ENCODE measurements around the gene TBXAS1. TPM values are rescaled to one million over a fixed set of nuclear protein-coding genes. Genes with fewer than 3 reads are reported as not detected.
"Not testable (repeated sequence)": the region's sequence is repeated elsewhere in the genome, so short reads cannot be mapped to it uniquely, and the experiment has no call there.

TBXAS1 gene
- total and polyA plus RNA-seq, 2 experiments from 2014 or later = 1.3 TPM; not detected in 1

DNA sequence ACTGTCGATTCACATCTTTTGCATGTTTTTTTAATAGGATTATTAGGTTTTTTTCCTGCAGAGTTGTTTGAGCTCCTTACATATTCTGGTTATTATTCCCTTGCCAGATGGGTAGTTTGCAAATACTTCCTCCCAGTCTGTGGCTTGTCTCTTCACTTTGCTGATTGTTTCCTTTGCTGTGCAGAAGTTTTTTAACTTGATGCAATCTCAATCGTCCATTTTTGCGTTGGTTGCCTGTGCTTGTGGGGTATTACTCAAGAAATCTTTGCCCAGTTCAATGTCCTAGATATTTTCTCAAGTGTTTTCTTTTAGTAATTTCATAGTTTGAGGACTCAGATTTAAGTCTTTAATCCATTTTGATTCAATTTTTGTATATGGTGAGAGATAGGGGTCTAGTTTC is 95.4 kb downstream of the TBXAS1 start (continued):
- TF ChIP-seq EZH2 (IDR thresholded peaks at IDR 0.05; ENCODE audit: low read depth, unreplicated experiment) (no peak), STAT1 (IDR thresholded peaks at IDR 0.05; ENCODE audit: unreplicated experiment) (no peak), POLR2AphosphoS5 (IDR thresholded peaks at IDR 0.05; ENCODE audit: low read depth) (no peak), EZH2phosphoT487 (IDR thresholded peaks at IDR 0.05; ENCODE audit: unreplicated experiment) (no peak)

DNA sequence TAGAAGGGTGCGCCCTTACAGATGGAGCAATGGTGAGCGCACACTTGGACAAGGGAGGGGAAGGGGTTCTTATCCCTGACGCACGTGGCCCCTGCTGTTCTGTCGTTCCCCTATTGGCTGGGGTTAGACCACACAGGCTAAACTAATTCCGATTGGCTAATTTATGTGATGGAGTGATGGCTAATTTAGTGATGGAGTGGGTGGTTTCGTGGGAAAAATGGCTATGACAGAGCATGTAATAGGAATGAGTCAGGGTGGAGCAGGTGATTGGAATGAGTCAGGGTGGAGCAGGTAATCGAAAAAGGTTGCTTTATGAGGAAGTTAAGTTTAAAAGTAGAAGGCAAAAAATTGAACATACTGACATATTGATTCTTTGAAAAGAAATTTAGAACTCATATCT is 100.2 kb downstream of the TBXAS1 start:
- H4K20me1 ChIP-seq (replicated peaks; ENCODE audit: insufficient read depth); H3K4me1 ChIP-seq (ENCODE audit: insufficient read depth); ATAC-seq; H3K79me2 ChIP-seq (replicated peaks; ENCODE audit: insufficient read depth); DNase-seq (ENCODE audit: low spot score); H3K36me3 Mint-ChIP-seq (ENCODE audit: low read depth); H3K27me3 Mint-ChIP-seq (ENCODE audit: insufficient read depth, low read depth, poor library complexity); H3F3A ChIP-seq (replicated peaks; ENCODE audit: low read depth); H3K27ac Mint-ChIP-seq; H3K9me2 ChIP-seq (ENCODE audit: insufficient read depth); H3K27ac ChIP-seq (ENCODE audit: low read depth); H3K4me2 ChIP-seq; H3K9me3 Mint-ChIP-seq; H3K36me3 ChIP-seq (ENCODE audit: insufficient read depth); H2AFZ ChIP-seq; H3K27me3 ChIP-seq (ENCODE audit: insufficient read depth); H3K4me1 Mint-ChIP-seq; H3K4me3 Mint-ChIP-seq; H3K4me3 ChIP-seq: not testable (repeated sequence)

DNA sequence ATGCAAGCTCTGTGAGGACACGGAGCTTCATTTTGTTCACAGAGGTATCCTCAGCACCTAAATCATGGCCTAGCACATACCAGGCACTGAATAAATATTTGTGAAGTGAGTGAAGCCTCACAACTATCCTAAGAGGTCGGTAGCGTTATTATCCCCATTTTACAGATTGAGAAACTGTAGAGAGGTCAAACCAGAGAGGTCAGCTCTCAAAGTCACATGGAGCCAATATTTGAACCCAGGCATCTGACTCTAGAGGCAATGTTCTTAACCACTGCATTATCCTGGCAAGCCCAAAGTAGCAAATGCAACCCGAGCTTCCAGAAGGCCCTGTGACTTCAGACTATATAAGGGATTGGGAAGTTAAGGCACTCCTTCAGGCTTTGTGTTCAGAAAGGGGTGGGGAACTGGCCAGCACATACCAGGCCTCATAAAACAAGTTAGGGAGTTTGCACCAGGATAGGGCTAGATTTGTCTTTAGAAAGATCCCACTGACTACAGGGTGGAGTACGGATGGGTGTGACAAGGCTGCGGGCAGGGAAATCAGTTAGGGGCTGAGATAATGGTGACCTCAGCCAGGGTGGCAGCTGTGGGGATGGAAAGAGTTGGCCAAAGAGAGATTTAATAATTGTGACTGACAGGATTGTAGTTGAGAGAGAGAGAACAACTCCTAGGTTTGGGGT is 101.4 kb downstream of the TBXAS1 start:
- H3K36me3 Mint-ChIP-seq (ENCODE audit: low read depth) = no peaks in the 10 kb centered on the region
- H3K27me3 ChIP-seq (ENCODE audit: insufficient read depth) = no peaks in the 10 kb centered on the region
- H3K27me3 Mint-ChIP-seq (ENCODE audit: insufficient read depth, low read depth, poor library complexity) = peaks cover 4% of the 10 kb centered on the region
- ATAC-seq = no peak
- no peak overlapping the region for H3K27ac Mint-ChIP-seq
- no peaks in the 10 kb centered on the region for H3K9me3 Mint-ChIP-seq
- no peaks in the 10 kb centered on the region for H3K36me3 ChIP-seq (ENCODE audit: insufficient read depth)
- no peak overlapping the region for H3K27ac ChIP-seq (ENCODE audit: low read depth)
- H3F3A ChIP-seq (replicated peaks; ENCODE audit: low read depth) = no peaks in the 10 kb centered on the region
- DNase-seq (ENCODE audit: low spot score) = no peak
- H3K9me2 ChIP-seq (ENCODE audit: insufficient read depth) = peaks cover 6% of the 10 kb centered on the region
- no peak overlapping the region for H3K4me3 ChIP-seq
- no peak overlapping the region for H3K4me3 Mint-ChIP-seq
- no peaks in the 10 kb centered on the region for H3K4me1 Mint-ChIP-seq
- H2AFZ ChIP-seq = no peak overlapping the region
- no peaks in the 10 kb centered on the region for H3K79me2 ChIP-seq (replicated peaks; ENCODE audit: insufficient read depth)
- H3K4me2 ChIP-seq = no peak overlapping the region
- H3K4me1 ChIP-seq (ENCODE audit: insufficient read depth) = no peaks in the 10 kb centered on the region
- H4K20me1 ChIP-seq (replicated peaks; ENCODE audit: insufficient read depth) = no peaks in the 10 kb centered on the region
- TF ChIP-seq JUNB (IDR thresholded peaks at IDR 0.05; ENCODE audit: unreplicated experiment) = no peak
- TF ChIP-seq, protein P1, sequence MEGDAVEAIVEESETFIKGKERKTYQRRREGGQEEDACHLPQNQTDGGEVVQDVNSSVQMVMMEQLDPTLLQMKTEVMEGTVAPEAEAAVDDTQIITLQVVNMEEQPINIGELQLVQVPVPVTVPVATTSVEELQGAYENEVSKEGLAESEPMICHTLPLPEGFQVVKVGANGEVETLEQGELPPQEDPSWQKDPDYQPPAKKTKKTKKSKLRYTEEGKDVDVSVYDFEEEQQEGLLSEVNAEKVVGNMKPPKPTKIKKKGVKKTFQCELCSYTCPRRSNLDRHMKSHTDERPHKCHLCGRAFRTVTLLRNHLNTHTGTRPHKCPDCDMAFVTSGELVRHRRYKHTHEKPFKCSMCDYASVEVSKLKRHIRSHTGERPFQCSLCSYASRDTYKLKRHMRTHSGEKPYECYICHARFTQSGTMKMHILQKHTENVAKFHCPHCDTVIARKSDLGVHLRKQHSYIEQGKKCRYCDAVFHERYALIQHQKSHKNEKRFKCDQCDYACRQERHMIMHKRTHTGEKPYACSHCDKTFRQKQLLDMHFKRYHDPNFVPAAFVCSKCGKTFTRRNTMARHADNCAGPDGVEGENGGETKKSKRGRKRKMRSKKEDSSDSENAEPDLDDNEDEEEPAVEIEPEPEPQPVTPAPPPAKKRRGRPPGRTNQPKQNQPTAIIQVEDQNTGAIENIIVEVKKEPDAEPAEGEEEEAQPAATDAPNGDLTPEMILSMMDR (conservative IDR thresholded peaks at IDR 0.05; ENCODE audit: low read depth in 2 of 2) = no peak
- TF ChIP-seq STAT1 (IDR thresholded peaks at IDR 0.05; ENCODE audit: unreplicated experiment) = no peak
- no peak for TF ChIP-seq EZH2phosphoT487 (IDR thresholded peaks at IDR 0.05; ENCODE audit: unreplicated experiment)
- TF ChIP-seq EZH2 (IDR thresholded peaks at IDR 0.05; ENCODE audit: low read depth, unreplicated experiment) = no peak
- TF ChIP-seq CREB1 (CRISPR knock-in tag; IDR thresholded peaks at IDR 0.05; ENCODE audit: low read depth) = no peak
- TF ChIP-seq, protein P2, sequence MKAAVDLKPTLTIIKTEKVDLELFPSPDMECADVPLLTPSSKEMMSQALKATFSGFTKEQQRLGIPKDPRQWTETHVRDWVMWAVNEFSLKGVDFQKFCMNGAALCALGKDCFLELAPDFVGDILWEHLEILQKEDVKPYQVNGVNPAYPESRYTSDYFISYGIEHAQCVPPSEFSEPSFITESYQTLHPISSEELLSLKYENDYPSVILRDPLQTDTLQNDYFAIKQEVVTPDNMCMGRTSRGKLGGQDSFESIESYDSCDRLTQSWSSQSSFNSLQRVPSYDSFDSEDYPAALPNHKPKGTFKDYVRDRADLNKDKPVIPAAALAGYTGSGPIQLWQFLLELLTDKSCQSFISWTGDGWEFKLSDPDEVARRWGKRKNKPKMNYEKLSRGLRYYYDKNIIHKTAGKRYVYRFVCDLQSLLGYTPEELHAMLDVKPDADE (IDR thresholded peaks at IDR 0.05) = no peak
- no peak for TF ChIP-seq NANOG (IDR thresholded peaks at IDR 0.05; ENCODE audit: borderline replicate concordance)
- TF ChIP-seq, protein P3, sequence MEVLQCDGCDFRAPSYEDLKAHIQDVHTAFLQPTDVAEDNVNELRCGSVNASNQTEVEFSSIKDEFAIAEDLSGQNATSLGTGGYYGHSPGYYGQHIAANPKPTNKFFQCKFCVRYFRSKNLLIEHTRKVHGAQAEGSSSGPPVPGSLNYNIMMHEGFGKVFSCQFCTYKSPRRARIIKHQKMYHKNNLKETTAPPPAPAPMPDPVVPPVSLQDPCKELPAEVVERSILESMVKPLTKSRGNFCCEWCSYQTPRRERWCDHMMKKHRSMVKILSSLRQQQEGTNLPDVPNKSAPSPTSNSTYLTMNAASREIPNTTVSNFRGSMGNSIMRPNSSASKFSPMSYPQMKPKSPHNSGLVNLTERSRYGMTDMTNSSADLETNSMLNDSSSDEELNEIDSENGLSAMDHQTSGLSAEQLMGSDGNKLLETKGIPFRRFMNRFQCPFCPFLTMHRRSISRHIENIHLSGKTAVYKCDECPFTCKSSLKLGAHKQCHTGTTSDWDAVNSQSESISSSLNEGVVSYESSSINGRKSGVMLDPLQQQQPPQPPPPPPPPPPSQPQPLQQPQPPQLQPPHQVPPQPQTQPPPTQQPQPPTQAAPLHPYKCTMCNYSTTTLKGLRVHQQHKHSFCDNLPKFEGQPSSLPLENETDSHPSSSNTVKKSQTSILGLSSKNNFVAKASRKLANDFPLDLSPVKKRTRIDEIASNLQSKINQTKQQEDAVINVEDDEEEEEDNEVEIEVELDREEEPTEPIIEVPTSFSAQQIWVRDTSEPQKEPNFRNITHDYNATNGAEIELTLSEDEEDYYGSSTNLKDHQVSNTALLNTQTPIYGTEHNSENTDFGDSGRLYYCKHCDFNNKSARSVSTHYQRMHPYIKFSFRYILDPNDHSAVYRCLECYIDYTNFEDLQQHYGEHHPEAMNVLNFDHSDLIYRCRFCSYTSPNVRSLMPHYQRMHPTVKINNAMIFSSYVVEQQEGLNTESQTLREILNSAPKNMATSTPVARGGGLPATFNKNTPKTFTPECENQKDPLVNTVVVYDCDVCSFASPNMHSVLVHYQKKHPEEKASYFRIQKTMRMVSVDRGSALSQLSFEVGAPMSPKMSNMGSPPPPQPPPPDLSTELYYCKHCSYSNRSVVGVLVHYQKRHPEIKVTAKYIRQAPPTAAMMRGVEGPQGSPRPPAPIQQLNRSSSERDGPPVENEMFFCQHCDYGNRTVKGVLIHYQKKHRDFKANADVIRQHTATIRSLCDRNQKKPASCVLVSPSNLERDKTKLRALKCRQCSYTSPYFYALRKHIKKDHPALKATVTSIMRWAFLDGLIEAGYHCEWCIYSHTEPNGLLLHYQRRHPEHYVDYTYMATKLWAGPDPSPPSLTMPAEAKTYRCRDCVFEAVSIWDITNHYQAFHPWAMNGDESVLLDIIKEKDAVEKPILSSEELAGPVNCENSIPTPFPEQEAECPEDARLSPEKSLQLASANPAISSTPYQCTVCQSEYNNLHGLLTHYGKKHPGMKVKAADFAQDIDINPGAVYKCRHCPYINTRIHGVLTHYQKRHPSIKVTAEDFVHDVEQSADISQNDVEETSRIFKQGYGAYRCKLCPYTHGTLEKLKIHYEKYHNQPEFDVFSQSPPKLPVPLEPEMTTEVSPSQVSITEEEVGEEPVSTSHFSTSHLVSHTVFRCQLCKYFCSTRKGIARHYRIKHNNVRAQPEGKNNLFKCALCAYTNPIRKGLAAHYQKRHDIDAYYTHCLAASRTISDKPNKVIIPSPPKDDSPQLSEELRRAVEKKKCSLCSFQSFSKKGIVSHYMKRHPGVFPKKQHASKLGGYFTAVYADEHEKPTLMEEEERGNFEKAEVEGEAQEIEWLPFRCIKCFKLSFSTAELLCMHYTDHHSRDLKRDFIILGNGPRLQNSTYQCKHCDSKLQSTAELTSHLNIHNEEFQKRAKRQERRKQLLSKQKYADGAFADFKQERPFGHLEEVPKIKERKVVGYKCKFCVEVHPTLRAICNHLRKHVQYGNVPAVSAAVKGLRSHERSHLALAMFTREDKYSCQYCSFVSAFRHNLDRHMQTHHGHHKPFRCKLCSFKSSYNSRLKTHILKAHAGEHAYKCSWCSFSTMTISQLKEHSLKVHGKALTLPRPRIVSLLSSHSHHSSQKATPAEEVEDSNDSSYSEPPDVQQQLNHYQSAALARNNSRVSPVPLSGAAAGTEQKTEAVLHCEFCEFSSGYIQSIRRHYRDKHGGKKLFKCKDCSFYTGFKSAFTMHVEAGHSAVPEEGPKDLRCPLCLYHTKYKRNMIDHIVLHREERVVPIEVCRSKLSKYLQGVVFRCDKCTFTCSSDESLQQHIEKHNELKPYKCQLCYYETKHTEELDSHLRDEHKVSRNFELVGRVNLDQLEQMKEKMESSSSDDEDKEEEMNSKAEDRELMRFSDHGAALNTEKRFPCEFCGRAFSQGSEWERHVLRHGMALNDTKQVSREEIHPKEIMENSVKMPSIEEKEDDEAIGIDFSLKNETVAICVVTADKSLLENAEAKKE (CRISPR knock-in tag; IDR thresholded peaks at IDR 0.05) = no peak
